Stimulated activated CD4-positive, alpha-beta T cell treated with anti-CD3 and anti-CD28 coated beads, Interleukin-2, amount 100 ng/mL, for 24 hours (primary cell): ENCODE data around the gene DNM3.
"Not testable (repeated sequence)": the region's sequence is repeated elsewhere in the genome, so short reads cannot be mapped to it uniquely, and the experiment has no call there.

ENCODE experiments used
- DNase-seq, 2 donors: peaks; one replicate each; pipeline ENCODE4 v3.0.0-alpha.2; 2020

Gene DNM3

DNA sequence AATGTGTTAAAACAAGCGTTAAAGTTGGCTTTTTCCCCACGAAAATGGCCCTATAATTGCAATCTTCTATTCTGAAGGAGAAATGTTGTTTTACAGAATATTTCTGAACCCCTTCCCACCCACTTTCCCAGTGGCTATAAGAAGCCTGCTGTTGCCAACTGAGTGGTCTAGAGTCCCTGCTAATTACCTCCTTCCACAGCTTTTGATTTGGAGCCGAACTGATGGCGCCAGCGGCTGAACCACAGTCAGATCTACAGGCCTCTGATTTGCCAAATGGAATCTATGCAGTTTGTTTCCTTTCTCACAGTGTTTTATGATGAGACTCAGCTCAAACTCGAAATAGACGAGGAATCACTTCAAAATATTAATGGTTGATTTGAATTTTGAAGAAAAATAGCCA is 503.1 kb downstream of the DNM3 start:
- no peak for DNase-seq

DNA sequence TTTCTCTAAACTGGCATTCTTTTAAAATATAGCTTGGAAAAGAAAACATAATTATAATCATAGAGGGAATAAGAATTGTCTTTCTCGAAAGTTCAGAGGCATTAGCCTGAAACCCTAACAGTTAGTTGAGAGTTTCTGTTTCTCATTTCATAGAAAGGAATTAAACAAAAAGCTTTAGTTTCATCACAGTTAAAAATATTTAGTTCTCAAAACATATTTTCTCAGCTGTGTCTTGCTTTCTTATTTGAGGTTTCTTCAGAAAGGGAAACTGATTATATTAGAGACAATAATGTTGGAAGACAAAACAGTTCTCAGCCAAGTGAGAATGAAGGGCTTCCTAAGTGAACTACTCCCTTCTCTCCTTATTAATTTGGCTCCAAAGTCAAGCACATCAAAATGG is 503.8 kb downstream of the DNM3 start:
- no peak for DNase-seq

DNA sequence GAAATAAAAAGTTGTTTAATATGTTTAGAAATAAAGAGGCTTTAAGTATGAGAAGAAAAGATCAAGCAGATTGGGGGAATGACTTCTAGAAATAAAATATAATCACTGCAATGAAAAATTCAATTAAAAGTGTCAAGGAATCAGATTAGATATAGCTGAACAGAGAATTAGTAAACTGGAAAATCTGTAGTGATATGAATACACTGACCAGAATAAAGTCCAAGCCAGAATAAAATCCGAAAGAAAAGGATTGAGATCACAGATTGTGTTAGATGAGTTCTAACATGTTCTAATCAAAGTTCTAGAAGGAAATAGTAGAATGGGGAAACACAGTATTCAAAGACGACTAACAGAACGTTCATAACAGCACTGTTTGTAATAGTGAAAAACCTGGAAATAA is 506.1 kb downstream of the DNM3 start:
- no peak for DNase-seq

DNA sequence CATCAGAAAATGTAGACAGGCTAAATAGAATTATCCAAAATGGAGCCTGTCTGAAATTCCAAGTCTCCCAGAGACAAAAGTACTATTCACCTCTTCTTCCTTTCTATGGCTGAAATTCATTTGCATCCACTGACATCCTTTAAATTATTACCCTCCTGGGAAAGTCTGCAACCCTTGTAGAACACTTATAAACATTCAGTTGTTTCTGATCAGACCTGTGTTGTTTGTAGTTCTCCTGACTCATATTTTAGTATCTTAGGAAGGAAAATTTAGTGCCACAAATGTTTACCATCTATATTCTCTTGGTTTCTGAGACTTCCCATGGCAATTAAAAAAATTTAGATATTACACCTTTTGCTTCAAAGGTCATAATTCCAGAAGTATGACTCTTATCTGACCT is 509.6 kb downstream of the DNM3 start:
- no peak for DNase-seq

DNA sequence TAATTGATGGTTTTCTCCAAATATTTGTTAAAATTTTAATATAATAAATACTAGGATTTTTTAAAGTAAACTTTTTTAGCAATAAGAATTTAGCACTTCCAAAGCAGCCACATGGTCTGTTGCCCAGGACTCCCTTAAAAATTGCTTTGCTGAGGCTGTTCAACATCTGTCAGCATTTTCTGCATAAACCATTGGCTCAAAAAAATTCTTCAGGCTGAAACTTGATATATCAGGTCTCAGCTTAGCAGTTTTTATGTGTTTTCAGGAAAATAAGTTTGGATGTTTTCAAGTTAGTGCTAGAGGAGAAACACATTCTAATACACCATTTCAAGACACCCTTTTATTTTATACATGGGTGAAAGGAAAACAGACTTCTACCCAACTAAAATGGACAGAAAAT is 510.0 kb downstream of the DNM3 start:
- DNase-seq, result no peak

DNA sequence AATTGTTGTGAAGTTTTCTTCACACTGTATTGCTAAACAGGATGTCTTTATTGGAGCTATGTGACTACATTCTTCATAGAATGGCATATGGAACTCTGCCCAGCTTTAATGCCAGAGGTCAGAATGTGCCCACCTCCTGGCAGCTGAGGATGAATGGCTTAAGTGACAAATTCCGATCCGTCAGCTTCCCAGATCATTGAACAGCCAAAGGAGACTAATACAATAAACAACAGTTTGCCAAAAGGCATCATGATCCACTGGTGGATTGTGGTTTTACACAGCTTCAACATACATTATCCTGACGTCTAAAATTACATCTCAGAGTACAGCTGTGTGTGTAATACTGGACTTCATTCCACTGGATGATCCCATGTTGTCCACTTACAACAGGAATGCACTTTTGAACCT is 510.5 kb downstream of the DNM3 start:
- DNase-seq, result no peak

DNA sequence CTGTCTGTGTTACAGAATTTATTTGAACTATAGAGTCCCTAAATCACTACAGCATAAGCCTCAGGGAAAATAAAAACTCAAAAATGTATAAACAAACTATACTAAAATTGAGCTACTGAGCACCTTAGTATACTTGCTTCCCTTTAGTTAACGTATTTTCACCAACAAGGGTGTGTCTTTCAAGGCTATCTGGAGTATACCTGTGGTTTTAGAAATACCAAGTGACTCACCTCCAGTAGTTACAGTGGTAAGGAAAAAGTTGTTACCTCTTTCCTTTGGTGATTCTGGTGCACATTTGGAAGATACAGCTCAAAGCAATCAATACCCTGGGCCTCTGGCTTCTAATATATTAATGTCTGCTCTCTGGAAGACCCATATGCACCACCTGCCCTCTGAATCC is 511.1 kb downstream of the DNM3 start:
- DNase-seq, result no peak

DNA sequence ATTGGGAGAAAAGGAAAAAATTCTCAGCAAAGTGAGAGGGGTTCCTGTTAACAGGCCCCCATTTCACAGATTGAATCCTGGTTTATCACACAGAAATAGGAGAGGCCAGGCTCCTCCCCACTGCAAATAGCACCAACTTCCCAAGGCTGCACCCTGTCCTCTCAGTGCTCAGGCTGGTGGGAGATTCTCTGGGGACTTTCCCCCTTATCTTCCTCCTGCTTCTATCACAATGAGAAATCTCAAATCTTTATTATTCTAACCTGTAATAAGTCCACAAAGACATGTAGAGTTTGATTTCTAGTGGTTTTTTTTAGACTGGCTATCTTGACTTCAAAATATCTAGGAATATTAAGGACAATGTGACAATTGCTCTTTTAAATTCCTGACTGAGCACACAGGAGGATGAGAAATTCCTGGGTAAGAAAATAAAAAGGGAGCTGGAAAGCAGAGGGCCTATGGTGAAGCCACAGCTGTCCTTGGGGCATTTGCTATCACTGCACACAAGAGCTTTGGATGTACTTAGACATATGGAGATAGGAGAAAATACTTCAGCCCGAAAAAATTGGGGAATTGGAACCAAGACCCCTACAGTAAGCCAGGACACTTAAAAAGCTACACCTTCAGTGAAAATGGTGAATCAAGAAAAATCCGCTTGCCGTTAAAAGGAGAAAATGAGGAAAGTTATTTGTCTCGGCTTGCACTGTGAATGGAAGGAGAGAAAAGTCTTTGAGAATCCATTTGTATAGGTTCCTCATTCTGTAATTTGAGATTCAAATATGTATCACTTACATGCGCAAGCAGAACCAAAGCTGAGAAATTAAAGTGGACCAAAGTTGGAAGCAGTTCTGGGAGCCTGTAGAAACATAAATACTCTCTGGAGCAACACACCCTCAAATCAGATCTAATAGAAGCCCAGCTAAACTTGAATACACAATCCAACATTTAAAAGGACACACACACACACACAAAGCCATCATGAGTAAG is 513.3 kb downstream of the DNM3 start:
- DNase-seq, result no peak

DNA sequence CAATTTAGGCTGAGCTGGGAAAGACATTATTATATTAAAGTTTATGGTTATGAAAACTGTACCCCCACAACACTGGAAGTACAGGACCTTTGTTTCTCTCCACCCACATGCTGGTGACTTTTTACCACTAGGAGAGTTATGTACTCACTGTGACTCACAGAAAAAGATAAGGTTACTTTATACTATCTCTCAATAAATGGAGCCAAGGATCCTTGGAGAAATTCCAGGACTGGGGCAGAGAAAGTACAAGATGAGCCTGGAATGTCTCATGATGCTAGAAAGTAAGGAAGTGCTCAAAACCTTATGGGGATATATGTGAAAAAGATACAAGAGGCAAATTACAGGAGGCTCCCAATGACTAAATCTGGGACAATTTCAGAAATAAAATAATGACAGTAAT is 515.3 kb downstream of the DNM3 start:
- no peak for DNase-seq

DNA sequence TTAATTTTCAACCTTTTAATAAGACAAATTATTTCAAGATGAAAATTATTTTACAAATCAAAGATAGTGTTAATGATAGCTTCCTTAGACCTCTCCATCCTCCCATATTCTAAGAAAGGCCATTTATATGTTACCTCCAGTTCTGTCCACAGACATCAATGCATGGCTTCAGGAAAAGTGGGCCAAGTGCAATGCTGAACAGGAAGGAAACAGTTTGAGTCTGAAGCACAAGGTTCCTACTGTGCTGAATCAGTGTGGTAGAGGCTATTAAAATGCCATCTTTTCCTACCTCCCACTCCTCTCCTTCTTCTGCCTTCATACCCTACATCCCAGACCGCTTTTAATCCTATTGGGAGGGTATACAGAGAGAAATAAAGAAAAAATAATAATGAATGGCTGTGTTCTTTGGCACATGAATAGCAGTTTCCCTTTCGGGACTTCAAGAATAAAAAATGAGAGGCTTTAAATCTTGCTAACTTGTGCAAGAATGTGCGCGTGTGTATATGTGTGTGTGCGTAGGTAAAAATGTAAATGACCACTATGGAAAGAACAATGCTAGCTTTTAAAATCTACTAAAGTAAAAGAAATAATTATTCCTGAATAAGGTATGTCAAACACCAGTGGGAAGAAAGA is 516.6 kb downstream of the DNM3 start:
- no peak for DNase-seq

DNA sequence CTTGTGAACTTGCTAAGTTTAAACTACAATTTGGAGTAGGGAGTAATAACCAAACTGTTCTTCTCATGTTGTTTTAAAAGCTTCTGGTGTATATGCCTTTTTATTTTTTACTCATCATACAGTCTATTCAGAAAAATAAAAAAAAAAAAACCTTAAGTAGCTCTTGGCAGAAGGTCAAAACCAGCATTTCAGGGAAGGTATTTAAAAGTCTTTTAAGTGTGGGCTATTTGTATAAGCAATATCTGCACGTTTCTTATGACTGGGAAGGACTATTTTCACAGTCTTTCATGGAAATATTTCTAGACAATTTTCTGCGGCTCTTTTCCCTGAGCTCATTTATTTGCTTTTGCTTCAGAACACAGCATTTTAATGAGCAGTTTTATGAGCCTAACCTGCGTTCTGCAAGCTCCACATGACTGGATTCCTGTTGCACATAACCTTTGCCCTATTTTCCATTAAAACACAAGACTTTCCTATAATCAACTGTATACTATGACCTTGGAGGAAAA is 518.2 kb downstream of the DNM3 start:
- DNase-seq, result no peak

DNA sequence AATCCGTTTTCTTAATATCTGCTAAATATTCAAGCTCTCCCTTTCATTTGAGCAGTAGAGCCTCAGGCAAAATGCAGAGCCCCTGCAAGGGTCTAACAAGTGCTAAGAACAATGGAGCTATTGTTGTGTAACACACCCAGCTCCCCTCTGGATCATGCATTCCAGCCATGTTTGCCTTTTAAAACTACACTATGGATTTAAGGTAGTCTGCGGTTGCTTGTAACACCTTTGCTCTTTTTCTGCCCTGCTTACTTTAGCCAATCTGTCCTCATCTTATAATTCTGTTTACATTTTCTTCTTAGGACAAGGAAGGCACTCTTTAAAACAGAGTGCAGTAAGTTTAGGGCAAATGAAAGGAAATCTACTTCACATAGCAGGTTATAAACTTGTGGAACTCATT is 519.2 kb downstream of the DNM3 start:
- DNase-seq, result no peak

DNA sequence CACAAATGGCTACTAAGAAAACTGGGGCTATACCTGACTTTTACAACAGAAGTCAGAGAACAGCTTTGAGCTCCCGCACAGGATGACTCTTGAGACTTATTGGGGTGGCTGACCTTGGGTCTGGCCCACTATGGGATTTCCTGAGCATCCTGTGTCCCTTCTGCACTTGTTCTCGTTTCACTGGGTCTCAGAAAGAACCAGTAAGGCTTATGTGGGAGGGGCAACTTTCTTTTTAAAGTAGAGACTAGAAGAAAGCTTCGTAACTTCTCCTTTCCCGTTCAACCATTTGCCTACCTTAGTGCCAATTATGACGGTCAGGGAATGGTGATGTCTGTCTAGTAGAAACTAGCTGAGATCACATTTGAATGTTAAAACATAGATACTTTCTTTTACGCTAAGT is 519.7 kb downstream of the DNM3 start:
- DNase-seq, result no peak

DNA sequence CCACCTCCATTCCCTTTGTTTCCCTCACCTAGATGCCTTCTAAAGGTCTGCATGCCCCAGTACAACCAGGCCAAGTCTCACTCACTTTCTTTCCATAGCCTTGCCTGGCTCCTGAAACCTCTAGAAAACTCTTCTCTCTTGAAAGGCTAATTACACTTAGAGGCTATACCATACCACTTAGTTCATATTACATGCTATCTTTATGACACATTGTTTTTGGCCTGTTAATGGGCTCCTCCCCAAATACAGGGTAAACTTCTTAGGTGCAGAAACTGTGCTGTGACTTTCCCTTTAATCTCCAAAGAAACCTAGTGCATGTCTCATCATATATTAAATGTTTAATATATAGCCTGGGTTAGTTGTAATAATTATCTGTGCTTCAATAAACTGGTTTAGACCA is 522.6 kb downstream of the DNM3 start:
- DNase-seq, result no peak

DNA sequence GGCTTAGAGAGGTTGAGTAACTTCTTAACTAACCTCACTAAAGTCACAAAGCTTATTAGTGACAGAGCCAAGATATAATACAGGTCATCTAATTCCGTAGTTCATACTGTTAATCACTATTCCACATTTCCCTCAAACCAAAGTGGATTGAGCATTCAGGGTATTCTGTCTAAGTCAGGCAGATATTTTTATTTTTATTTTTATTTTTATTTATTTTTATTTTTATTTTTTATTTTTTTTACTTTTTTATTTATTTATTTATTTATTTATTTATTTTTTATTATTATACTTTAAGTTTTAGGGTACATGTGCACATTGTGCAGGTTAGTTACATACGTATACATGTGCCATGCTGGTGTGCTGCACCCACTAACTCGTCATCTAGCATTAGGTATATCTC is 530.3 kb downstream of the DNM3 start:
- DNase-seq, result not testable (repeated sequence)

DNA sequence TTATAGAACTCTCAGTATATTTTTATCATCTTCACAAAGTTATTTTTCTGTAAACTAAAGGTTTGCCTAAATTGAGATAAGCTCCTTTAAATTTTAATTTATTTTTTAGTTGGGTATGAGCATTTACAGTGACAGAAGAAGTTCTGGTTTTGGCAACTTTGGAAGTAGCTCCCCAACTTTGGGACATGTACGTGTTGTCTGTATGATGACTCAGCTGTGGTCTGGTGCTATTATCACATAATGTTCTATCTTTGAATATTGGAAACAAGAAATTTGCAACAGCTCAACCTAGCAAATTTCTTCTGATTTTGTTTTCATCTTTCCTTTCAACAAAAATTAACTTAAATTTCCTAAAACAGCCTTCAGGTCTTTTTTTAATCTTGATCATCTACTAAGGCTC is 532.6 kb downstream of the DNM3 start:
- no peak for DNase-seq

DNA sequence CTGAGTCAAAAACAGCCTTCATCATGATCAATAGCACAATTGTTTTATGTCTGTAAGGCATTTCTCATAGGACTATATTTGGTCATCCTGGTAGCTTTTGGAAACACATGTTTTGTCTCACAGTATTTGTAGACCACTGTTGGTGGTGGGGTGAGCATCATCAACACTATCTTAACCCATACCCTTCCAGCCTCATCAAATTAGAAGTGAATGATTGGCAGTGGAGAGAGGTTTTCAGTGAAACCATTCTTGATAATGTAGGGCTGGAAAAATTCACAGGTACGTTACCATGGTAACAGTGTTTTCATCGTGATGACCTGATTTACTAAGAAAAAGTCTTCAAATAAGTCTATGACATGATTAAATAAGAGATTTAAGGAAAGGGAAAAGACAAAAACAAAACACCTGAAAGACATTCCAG is 533.9 kb downstream of the DNM3 start:
- no peak for DNase-seq

DNA sequence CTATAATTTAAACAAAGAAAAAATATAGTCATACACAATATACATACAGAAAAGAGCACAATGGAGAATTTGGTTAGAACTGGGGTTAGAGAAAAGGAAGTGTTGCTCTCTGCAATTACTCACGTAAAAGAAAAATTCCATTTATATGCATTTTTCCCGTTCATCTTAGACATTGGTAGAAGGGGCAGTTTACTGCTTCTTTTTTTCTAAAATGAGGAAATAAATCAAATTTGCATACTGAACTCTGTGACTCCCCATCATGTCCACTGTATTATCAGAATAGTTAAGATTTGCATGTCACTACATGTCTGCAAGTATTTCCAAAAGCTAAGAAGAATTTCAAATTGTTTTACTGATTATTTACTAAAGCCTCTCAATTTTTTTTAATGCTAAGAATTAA is 535.1 kb downstream of the DNM3 start:
- DNase-seq, result no peak

DNA sequence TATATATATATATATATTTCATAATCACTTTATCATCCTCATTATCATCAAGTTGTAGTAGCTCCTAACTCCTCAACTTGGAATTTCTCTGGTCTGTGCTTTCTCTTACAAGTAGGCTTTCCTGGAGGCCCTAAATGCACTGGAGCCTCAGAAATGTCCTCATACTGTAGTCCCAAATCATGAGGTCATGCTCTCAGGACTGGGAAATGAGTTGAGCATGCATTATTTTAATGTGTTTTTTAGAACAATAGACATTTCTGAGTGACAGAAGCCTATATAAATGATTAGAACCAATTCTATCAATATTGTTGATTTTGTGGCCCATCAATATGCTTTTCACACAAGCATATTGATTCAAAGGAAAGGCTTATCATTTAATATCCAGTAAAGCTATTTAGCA is 536.3 kb downstream of the DNM3 start:
- no peak for DNase-seq

DNA sequence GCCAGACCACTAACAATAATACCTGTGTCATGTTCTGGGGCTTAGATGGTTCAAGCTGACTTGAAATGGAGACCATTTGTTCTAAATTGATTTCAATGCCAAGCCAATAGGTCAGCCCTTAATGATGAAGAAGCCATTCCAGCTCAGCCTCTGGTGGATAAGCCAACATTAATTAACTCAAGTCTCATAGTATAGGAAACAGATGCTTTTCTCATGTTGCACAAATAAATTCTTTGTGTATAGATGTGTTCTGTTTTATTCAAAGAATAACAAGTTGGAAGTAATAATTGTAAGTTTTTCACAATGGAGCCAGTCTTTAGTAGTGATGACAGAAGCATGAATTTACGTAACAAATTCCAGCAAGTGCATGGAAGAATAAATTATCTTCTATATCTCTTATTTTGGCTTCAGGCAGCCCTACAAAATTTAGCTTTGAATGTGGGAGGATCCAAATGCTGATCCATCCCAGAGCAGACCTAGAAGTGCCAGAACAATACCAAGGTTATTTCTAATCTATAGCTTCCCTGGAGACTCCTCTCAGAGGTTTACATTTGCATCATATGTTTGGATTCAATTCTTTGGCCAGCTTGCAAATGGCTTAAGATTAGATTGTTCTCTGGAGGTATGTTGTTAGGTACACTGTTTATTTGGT is 536.9 kb downstream of the DNM3 start:
- no peak for DNase-seq

DNA sequence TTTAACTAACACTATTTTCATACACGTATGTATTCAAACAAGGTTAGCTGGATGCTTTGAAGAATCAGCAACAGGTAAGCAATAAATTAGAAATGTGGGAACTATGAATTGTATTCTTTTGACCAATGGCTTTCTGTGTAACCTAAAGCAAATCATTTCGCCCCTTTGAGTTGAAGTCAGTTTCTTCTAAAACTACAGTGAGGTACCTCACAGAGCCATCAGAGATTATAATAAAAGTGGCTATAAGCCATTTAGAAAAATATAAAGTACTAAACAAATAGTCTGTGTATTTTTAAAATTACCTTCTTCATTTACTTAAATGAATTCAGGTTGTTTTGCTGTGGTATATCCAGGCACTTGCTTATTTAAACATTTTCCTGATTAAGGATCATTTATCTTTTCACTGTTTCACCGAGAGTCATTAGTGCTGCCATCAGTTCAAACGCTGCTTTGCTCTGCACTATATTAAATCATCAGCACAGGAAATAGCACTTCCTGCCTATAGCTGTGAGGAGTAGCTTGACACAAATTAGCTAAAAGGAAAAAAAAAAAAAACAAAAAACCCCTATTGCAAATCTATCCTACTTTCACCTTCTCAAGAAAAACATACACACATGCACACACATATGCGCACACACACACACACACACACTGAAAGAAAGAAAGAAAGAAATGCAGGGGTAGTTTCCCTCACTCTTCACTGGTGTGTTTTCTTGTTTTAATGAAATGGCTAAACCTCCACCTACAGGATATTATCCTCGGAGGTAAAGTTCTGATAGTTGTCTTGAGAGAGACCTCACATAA is 539.3 kb downstream of the DNM3 start:
- peak; percentile 7 to 47 for DNase-seq

DNA sequence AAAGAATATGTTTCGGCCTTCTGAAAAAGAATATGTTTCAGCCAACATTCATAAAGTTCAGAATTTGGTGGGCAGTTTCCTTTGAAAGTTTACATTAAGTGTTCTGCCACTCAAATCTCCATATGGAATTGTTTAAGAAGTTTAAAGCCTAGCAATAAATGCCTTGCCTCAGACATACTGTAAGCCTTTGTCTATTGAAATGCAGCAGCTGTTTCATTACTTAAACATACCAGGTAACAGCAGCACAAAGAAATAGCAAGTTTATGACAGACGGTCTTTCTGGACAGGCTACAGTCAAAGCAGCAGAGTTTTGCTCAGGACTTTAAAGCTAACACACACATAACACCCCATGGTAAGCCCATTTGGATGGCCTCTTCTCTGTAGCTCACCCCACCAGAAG is 540.6 kb downstream of the DNM3 start:
- DNase-seq, result no peak

DNA sequence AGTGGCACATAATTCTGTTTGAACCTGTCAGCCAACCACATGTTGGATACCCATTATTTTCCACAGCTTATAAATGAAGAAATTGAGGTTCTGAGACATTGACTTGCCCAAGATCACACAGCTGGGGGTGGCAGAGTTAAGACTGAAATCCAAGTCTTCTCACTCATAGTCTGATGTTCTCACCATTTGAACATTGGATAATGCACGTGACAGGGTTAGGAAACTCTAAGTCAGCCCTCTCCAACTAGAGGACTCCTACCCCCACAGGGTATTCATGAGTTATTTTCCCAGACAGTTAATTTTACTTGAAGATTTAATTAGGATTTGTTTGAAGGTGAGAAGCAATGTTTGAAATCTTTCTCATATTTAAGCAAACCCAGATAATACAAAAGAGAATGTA is 541.1 kb downstream of the DNM3 start:
- DNase-seq, result no peak
